Natural killer cell (primary cell): Measurements from ENCODE around the gene BIRC2. TPM values are rescaled to one million over a fixed set of nuclear protein-coding genes. Genes with fewer than 3 reads are reported as not detected.

ENCODE experiments used
- ATAC-seq, 3 donors: fragments of 150-1000 bp in 2 of 3; fragments of 200-7000 bp in 1 of 3; cut with Tn5 transposase; 1 replicate in 1 of 3; 2 replicates in 2 of 3; pipeline ENCODE4 v1.10.0; 2021; ENCODE audit warnings: mild to moderate bottlenecking in 2 of 3, moderate library complexity in 2 of 3
- DNase-seq, 2 donors: peaks; one replicate each; pipeline versions ENCODE4 v3.0.0 to v3.0.0-alpha.2; 2013 to 2021; ENCODE audit warnings: mixed read lengths in 1 of 2
- H3K27ac ChIP-seq: one replicate; pipeline ENCODE4 v1.5.1; 2013; ENCODE audit warnings: mild to moderate bottlenecking, low read length
- H3K27me3 ChIP-seq: one replicate; pipeline ENCODE4 v1.6.1; 2013; ENCODE audit warnings: low read length; ENCODE audit not compliant: control insufficient read depth, insufficient read depth
- H3K36me3 ChIP-seq: one replicate; pipeline ENCODE4 v1.6.1; 2013; ENCODE audit warnings: low read length; ENCODE audit not compliant: control insufficient read depth, insufficient read depth
- H3K4me1 ChIP-seq: one replicate; pipeline ENCODE4 v1.6.1; 2013; ENCODE audit warnings: low read length; ENCODE audit not compliant: control insufficient read depth, insufficient read depth
- H3K4me3 ChIP-seq: one replicate; pipeline ENCODE4 v1.5.1; 2013; ENCODE audit warnings: low read length
- H3K9me3 ChIP-seq: one replicate; pipeline ENCODE4 v1.6.1; 2013; ENCODE audit warnings: low read length; ENCODE audit not compliant: control insufficient read depth, insufficient read depth
- H3K27ac Mint-ChIP-seq, 2 donors: one replicate each; pipeline ENCODE4 v1.8.0; 2022; ENCODE audit warnings: mild to moderate bottlenecking in 2 of 2, mixed read lengths in 2 of 2, moderate library complexity in 1 of 2
- H3K27me3 Mint-ChIP-seq, 2 donors: one replicate each; pipeline ENCODE4 v1.8.0; 2022; ENCODE audit warnings: low read depth in 2 of 2, mixed read lengths in 2 of 2
- H3K36me3 Mint-ChIP-seq: one replicate; pipeline ENCODE4 v1.8.0; 2022; ENCODE audit warnings: mixed read lengths
- H3K4me1 Mint-ChIP-seq, 2 donors: one replicate each; pipeline ENCODE4 v1.8.0; 2022; ENCODE audit warnings: mixed read lengths in 2 of 2
- H3K4me3 Mint-ChIP-seq: one replicate; pipeline ENCODE4 v1.8.0; 2022; ENCODE audit warnings: mild to moderate bottlenecking, moderate library complexity, mixed read lengths
- H3K9me3 Mint-ChIP-seq, 2 donors: one replicate each; pipeline ENCODE4 v1.8.0; 2022; ENCODE audit warnings: mixed read lengths in 2 of 2
- WGBS: methylation state at CpG from one replicate; pipeline ENCODE4 v1.1.7; 2013; ENCODE audit warnings: missing lambda C conversion rate; ENCODE audit not compliant: insufficient coverage; 5-methylcytosine and 5-hydroxymethylcytosine counted together
- intact Hi-C: fragments of 100-400 bp; cut with micrococcal nuclease; formaldehyde crosslinking; loops from one replicate; pipeline ENCODE4 v1.14.2; 2022
- total RNA-seq, 4 donors: library from RNA; stranded (reverse); fragments of 120-200 nt in 1 of 4; gene quantifications; one replicate each; pipeline versions ENCODE4 v1.2.3 to v1.2.4, GENCODE V29; 2013 to 2022
- TF ChIP-seq, protein P1 (sequence below): fragments of 200-600 bp; IDR thresholded peaks from one replicate; pipeline ENCODE4 v1.8.0; 2022; ENCODE audit warnings: antibody characterized with exemption

The BIRC2 gene
- total RNA-seq, 3 donors from 2014 or later (not counting 1 experiment from before 2014, with no cell fraction given) = 92.2 to 146 (median 111) TPM

DNA sequence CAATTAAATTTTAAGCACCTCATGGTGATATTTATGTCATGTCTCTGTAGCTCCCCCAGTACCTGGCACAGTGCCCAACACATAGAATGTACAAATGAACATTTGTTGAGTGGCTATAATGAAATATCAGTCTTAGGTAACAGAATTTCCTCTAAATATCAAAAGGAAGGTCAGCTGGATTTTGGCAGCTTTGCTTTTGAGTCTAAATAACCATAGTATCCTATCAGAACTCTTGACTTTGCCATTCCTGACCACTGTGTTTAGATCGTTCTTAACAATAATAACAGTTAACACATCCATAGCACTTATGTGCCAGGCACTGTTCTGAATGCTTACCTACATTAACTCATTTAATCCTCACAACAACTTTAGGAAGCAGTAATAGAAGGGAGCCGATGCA, 79.0 kb downstream of the BIRC2 start:
- Mint-ChIP-seq H3K36me3 (no peaks in the 10 kb centered on the region), H3K27me3 (no peaks in the 10 kb centered on the region), H3K27ac (no peak overlapping the region), H3K4me3 (no peak overlapping the region), H3K4me1 (peaks cover 38 to 45% of the 10 kb centered on the region in 2 donors), H3K9me3 (no peaks in the 10 kb centered on the region)
- intact Hi-C loops = no loop called here
- ATAC-seq (no peak), DNase-seq (no peak)
- Histone ChIP-seq H3K4me3 (no peak overlapping the region), H3K36me3 (peaks cover 4% of the 10 kb centered on the region), H3K4me1 (peaks cover 15% of the 10 kb centered on the region), H3K27me3 (no peaks in the 10 kb centered on the region), H3K9me3 (no peaks in the 10 kb centered on the region), H3K27ac (no peak overlapping the region)
- WGBS = 93% methylated on average over 1 of the region's 2 CpGs
- TF ChIP-seq, protein P1, sequence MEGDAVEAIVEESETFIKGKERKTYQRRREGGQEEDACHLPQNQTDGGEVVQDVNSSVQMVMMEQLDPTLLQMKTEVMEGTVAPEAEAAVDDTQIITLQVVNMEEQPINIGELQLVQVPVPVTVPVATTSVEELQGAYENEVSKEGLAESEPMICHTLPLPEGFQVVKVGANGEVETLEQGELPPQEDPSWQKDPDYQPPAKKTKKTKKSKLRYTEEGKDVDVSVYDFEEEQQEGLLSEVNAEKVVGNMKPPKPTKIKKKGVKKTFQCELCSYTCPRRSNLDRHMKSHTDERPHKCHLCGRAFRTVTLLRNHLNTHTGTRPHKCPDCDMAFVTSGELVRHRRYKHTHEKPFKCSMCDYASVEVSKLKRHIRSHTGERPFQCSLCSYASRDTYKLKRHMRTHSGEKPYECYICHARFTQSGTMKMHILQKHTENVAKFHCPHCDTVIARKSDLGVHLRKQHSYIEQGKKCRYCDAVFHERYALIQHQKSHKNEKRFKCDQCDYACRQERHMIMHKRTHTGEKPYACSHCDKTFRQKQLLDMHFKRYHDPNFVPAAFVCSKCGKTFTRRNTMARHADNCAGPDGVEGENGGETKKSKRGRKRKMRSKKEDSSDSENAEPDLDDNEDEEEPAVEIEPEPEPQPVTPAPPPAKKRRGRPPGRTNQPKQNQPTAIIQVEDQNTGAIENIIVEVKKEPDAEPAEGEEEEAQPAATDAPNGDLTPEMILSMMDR = no peak

DNA sequence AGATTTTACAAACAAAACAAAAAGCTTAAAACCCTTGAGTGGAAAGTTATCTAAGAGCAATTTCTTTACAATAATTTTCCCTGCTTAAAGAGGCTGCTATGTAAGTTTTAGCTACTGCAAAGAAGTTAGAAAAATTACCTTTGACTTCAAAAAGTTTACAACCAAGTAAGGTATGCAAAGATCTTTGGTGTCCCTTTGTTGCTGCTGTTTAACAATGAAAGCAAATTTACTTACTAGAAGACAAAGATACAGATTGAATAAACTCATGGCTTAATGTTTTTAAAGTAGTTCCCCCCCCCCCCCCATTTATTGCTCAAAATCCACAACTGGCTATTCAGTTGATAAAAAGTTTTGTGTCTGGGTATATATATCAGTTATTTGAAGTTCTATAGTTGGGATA, 79.6 kb downstream of the BIRC2 start:
- Histone ChIP-seq H3K9me3 (no peaks in the 10 kb centered on the region), H3K27ac (no peak overlapping the region), H3K27me3 (no peaks in the 10 kb centered on the region), H3K4me1 (peaks cover 15% of the 10 kb centered on the region), H3K4me3 (no peak overlapping the region), H3K36me3 (peaks cover 4% of the 10 kb centered on the region)
- no peak overlapping the region for H3K4me3 Mint-ChIP-seq
- intact Hi-C loops = no loop called here
- peaks cover 35 to 42% of the 10 kb centered on the region in 2 donors for H3K4me1 Mint-ChIP-seq
- ATAC-seq (no peak), DNase-seq (no peak)
- H3K9me3 Mint-ChIP-seq = no peaks in the 10 kb centered on the region
- H3K36me3 Mint-ChIP-seq = peaks cover 1% of the 10 kb centered on the region
- H3K27me3 Mint-ChIP-seq = no peaks in the 10 kb centered on the region
- TF ChIP-seq, protein P1 = no peak
- H3K27ac Mint-ChIP-seq = no peak overlapping the region

DNA sequence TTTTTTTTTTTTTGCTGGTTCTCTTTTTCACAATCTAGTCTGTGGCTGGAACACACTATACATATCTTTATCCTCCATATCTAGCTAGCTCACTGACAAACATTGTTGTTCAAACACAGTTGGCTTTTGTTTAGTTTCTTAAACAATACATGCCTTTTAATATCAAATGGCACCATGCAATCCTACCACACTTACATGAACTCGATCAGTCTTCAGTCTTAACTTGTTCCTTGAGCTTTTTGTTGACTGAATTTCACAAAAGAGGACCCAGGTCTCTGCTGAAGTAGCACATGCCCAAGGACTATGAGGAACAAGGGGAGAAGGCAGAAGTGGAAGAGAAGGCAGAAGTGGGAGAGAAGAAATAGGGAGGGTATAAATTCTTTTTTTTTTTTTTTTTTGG, 80.1 kb downstream of the BIRC2 start:
- Histone ChIP-seq H3K27me3 (no peaks in the 10 kb centered on the region), H3K27ac (no peak overlapping the region), H3K9me3 (no peaks in the 10 kb centered on the region), H3K4me3 (no peak overlapping the region), H3K36me3 (peaks cover 4% of the 10 kb centered on the region), H3K4me1 (peaks cover 15% of the 10 kb centered on the region)
- Mint-ChIP-seq H3K4me3 (no peak overlapping the region), H3K36me3 (peaks cover 6% of the 10 kb centered on the region), H3K27ac (no peak overlapping the region), H3K9me3 (no peaks in the 10 kb centered on the region), H3K27me3 (no peaks in the 10 kb centered on the region), H3K4me1 (peaks cover 35 to 42% of the 10 kb centered on the region in 2 donors)
- ATAC-seq = no peak
- WGBS = 0% methylated on average over 1 of the region's 1 CpG
- intact Hi-C loops = no loop called here
- no peak for DNase-seq
- TF ChIP-seq, protein P1 = no peak

Other genes with a start within 250 kb of the BIRC2 start
- not detected for gene YAP1, start 236.8 kb upstream of the BIRC2 start, total RNA-seq
- gene BIRC3, start 29.7 kb upstream of the BIRC2 start, total RNA-seq = 10 to 100 TPM; 14.2 to 92.3 (median 20.1) TPM
- 100 to 1,000 TPM; 100 to 126 (median 118) TPM for gene TMEM123, start 105.6 kb downstream of the BIRC2 start, total RNA-seq
- not detected for gene MMP7, start 183.5 kb downstream of the BIRC2 start, total RNA-seq